MM.1S (cell line): ENCODE data around the gene INPP4A.

ENCODE experiments used
- EZH2 ChIP-seq: fragments of 300-600 bp; sonication (generic); optimal IDR thresholded peaks from 2 replicates; pipeline ENCODE3; 2017; ENCODE audit warnings: low read depth, mild to moderate bottlenecking, antibody characterized with exemption, low read length, mixed read lengths
- EZH2phosphoT487 ChIP-seq: fragments of 300-600 bp; sonication (generic); IDR thresholded peaks from 2 replicates; pipeline ENCODE4 v1.6.1; 2018; ENCODE audit warnings: antibody characterized with exemption, low read length
- TF ChIP-seq, protein P1 (sequence below): fragments of 300-600 bp; sonication (generic); IDR thresholded peaks from 2 replicates; pipeline ENCODE4 v1.5.1; 2016; ENCODE audit warnings: antibody characterized with exemption, low read length, mixed read lengths

DNA sequence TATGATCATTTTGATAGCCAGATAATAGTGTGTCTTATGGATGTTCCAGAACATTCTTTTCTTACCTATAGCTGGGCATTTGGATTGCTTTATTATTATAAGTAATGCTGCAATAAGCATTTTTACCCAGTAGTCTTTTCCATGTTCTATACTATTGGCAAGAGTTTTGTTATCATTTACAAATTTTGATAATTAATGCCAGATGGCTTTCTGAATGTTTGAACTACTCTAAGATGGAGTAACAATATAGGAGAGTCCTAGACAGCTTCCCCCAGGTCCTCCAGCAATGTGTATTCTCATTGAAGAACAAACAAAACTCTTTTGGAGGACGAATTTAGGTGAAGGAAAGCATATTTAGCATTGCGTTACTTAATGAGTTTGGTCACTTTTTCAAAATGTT, 73.0 kb downstream of the INPP4A start:
- TF ChIP-seq, protein P1, sequence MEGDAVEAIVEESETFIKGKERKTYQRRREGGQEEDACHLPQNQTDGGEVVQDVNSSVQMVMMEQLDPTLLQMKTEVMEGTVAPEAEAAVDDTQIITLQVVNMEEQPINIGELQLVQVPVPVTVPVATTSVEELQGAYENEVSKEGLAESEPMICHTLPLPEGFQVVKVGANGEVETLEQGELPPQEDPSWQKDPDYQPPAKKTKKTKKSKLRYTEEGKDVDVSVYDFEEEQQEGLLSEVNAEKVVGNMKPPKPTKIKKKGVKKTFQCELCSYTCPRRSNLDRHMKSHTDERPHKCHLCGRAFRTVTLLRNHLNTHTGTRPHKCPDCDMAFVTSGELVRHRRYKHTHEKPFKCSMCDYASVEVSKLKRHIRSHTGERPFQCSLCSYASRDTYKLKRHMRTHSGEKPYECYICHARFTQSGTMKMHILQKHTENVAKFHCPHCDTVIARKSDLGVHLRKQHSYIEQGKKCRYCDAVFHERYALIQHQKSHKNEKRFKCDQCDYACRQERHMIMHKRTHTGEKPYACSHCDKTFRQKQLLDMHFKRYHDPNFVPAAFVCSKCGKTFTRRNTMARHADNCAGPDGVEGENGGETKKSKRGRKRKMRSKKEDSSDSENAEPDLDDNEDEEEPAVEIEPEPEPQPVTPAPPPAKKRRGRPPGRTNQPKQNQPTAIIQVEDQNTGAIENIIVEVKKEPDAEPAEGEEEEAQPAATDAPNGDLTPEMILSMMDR: no peak
- TF ChIP-seq EZH2 (no peak), EZH2phosphoT487 (no peak)
